Neural crest cell (in vitro differentiated cells): ENCODE results near the gene CFAP73. TPM values are rescaled to one million over a fixed set of nuclear protein-coding genes. Genes with fewer than 3 reads are reported as not detected.
A peak's percentile ranks its signal among the peaks of the same experiment; 100 is the strongest.

Source experiments
- DNase-seq: peaks from one replicate; pipeline ENCODE4 v3.0.0; 2021; ENCODE audit warnings: low read depth, mixed read lengths, low spot score
- H3K27ac Mint-ChIP-seq: one replicate; pipeline ENCODE4 v1.8.0; 2021; ENCODE audit warnings: mild to moderate bottlenecking, mixed read lengths; ENCODE audit not compliant: unreplicated experiment
- H3K27me3 Mint-ChIP-seq: 2 replicates; pipeline ENCODE4 v1.8.0; 2021; ENCODE audit warnings: low read depth, mild to moderate bottlenecking, mixed read lengths
- H3K36me3 Mint-ChIP-seq: 2 replicates; pipeline ENCODE4 v1.8.0; 2021; ENCODE audit warnings: low read depth, mild to moderate bottlenecking, mixed read lengths
- H3K4me1 Mint-ChIP-seq: 2 replicates; pipeline ENCODE4 v1.8.0; 2021; ENCODE audit warnings: mixed read lengths
- H3K4me3 Mint-ChIP-seq: one replicate; pipeline ENCODE4 v1.8.0; 2021; ENCODE audit warnings: mild to moderate bottlenecking, mixed read lengths
- H3K9me3 Mint-ChIP-seq: 2 replicates; pipeline ENCODE4 v1.8.0; 2021; ENCODE audit warnings: mixed read lengths
- CTCF ChIP-seq: fragments of 200-600 bp; sonication (generic); conservative IDR thresholded peaks from 2 replicates; pipeline ENCODE4 v1.5.0; 2021; ENCODE audit warnings: antibody characterized with exemption, mild to moderate bottlenecking
- total RNA-seq: library from RNA; stranded (reverse); gene quantifications from 2 replicates; pipeline ENCODE4 v1.2.1, GENCODE V29; 2021

The CFAP73 gene
- total RNA-seq, 1 donor from 2014 or later = not detected

- H3K27ac Mint-ChIP-seq = no peak overlapping the region
- peak; percentile 56 for TF ChIP-seq CTCF
- H3K4me3 Mint-ChIP-seq = peak overlapping the region; percentile 64
- peaks cover 18% of the 10 kb centered on the region for H3K4me1 Mint-ChIP-seq
- no peaks in the 10 kb centered on the region for H3K9me3 Mint-ChIP-seq
- H3K36me3 Mint-ChIP-seq = peaks cover 3% of the 10 kb centered on the region
- peak; percentile 57 for DNase-seq
- H3K27me3 Mint-ChIP-seq = peaks cover 71% of the 10 kb centered on the region
Measured at GRCh38 chr12:113152835-113153814, 3.6 kb downstream of the CFAP73 start.

GRCh38 chr12:113154351-113154973 lies 4.9 kb downstream of the CFAP73 start:
- TF ChIP-seq CTCF = no peak
- Mint-ChIP-seq H3K4me1 (peaks cover 17% of the 10 kb centered on the region), H3K9me3 (no peaks in the 10 kb centered on the region), H3K27ac (no peak overlapping the region), H3K4me3 (no peak overlapping the region), H3K36me3 (peaks cover 3% of the 10 kb centered on the region), H3K27me3 (peaks cover 69% of the 10 kb centered on the region)
- DNase-seq = no peak

GRCh38 chr12:113155060-113155459 lies 5.5 kb downstream of the CFAP73 start:
- Mint-ChIP-seq H3K4me1 (peaks cover 11% of the 10 kb centered on the region), H3K4me3 (no peak overlapping the region), H3K27me3 (peaks cover 63% of the 10 kb centered on the region), H3K27ac (no peak overlapping the region), H3K36me3 (peaks cover 3% of the 10 kb centered on the region), H3K9me3 (no peaks in the 10 kb centered on the region)
- TF ChIP-seq CTCF = no peak
- DNase-seq = no peak

- H3K4me1 Mint-ChIP-seq = peaks cover 8% of the 10 kb centered on the region
- H3K9me3 Mint-ChIP-seq = no peaks in the 10 kb centered on the region
- peaks cover 3% of the 10 kb centered on the region for H3K36me3 Mint-ChIP-seq
- no peak for DNase-seq
- no peak overlapping the region for H3K27ac Mint-ChIP-seq
- H3K27me3 Mint-ChIP-seq = peaks cover 58% of the 10 kb centered on the region
- no peak overlapping the region for H3K4me3 Mint-ChIP-seq
- no peak for TF ChIP-seq CTCF
Measured at GRCh38 chr12:113155646-113156045, 6.1 kb downstream of the CFAP73 start.

GRCh38 chr12:113157218-113157859 lies 7.8 kb downstream of the CFAP73 start:
- H3K9me3 Mint-ChIP-seq = no peaks in the 10 kb centered on the region
- DNase-seq = no peak
- H3K4me3 Mint-ChIP-seq = no peak overlapping the region
- H3K36me3 Mint-ChIP-seq = peaks cover 6% of the 10 kb centered on the region
- TF ChIP-seq CTCF = no peak
- peaks cover 13% of the 10 kb centered on the region for H3K4me1 Mint-ChIP-seq
- H3K27me3 Mint-ChIP-seq = peaks cover 49% of the 10 kb centered on the region
- no peak overlapping the region for H3K27ac Mint-ChIP-seq
